ENCODE measurements around the gene LEKR1.
"Not testable (repeated sequence)": the region's sequence is repeated elsewhere in the genome, so short reads cannot be mapped to it uniquely, and the experiment has no call there.

Gene LEKR1

GRCh38 chr3:156910022-156910421, 83.9 kb downstream of the LEKR1 start:
- DNase-seq: no peak

GRCh38 chr3:156910831-156911230, 84.7 kb downstream of the LEKR1 start:
- DNase-seq: not testable (repeated sequence)

- not testable (repeated sequence) for DNase-seq
These were observed 88.1 kb downstream of the LEKR1 start for GRCh38 chr3:156914300-156914699.

- DNase-seq: no peak
These were observed 89.2 kb downstream of the LEKR1 start for GRCh38 chr3:156915372-156915771.

GRCh38 chr3:156918746-156919145, 92.6 kb downstream of the LEKR1 start:
- DNase-seq: no peak

- DNase-seq: no peak
These were observed 93.7 kb downstream of the LEKR1 start for GRCh38 chr3:156919818-156920217.

GRCh38 chr3:156920399-156920798, 94.2 kb downstream of the LEKR1 start:
- no peak for DNase-seq

GRCh38 chr3:156923349-156923748, 97.2 kb downstream of the LEKR1 start:
- no peak for DNase-seq

- DNase-seq: no peak
These were observed 112.6 kb downstream of the LEKR1 start for GRCh38 chr3:156938724-156939123.

- DNase-seq: no peak
These were observed 113.2 kb downstream of the LEKR1 start for GRCh38 chr3:156939315-156939714.

GRCh38 chr3:156941311-156941710, 115.2 kb downstream of the LEKR1 start:
- no peak for DNase-seq

- no peak for DNase-seq
These were observed 122.5 kb downstream of the LEKR1 start for GRCh38 chr3:156948402-156949210.

GRCh38 chr3:156952011-156952410, 125.9 kb downstream of the LEKR1 start:
- no peak for DNase-seq

- no peak for DNase-seq
These were observed 131.6 kb downstream of the LEKR1 start for GRCh38 chr3:156957715-156958114.

- DNase-seq: no peak
These were observed 136.9 kb downstream of the LEKR1 start for GRCh38 chr3:156963096-156963495.

GRCh38 chr3:156964577-156964976, 138.4 kb downstream of the LEKR1 start:
- peak; percentile 27 for DNase-seq

GRCh38 chr3:156966349-156966748, 140.2 kb downstream of the LEKR1 start:
- DNase-seq: not testable (repeated sequence)

GRCh38 chr3:156973954-156974353, 147.8 kb downstream of the LEKR1 start:
- no peak for DNase-seq

- no peak for DNase-seq
These were observed 148.8 kb downstream of the LEKR1 start for GRCh38 chr3:156974931-156975330.

GRCh38 chr3:156975721-156976120, 149.6 kb downstream of the LEKR1 start:
- no peak for DNase-seq

- DNase-seq: no peak
These were observed 150.8 kb downstream of the LEKR1 start for GRCh38 chr3:156976933-156977332.

GRCh38 chr3:156978481-156978961, 152.4 kb downstream of the LEKR1 start:
- peak; percentile 52 for DNase-seq

- no peak for DNase-seq
These were observed 154.9 kb downstream of the LEKR1 start for GRCh38 chr3:156981005-156981404.

GRCh38 chr3:156983559-156983958, 157.4 kb downstream of the LEKR1 start:
- DNase-seq: no peak

GRCh38 chr3:156985711-156986110, 159.6 kb downstream of the LEKR1 start:
- peak; percentile 67 for DNase-seq
